HG03520 (cell line): ENCODE measurements around the gene ULK4.
"Not testable (repeated sequence)": the region's sequence is repeated elsewhere in the genome, so short reads cannot be mapped to it uniquely, and the experiment has no call there.

Experiments
- ATAC-seq: cut with Tn5 transposase; IDR thresholded peaks from one replicate; pipeline ENCODE4 v1.9.1; 2021; ENCODE audit warnings: mild to moderate bottlenecking, moderate library complexity; ENCODE audit not compliant: unreplicated experiment

Gene ULK4

DNA sequence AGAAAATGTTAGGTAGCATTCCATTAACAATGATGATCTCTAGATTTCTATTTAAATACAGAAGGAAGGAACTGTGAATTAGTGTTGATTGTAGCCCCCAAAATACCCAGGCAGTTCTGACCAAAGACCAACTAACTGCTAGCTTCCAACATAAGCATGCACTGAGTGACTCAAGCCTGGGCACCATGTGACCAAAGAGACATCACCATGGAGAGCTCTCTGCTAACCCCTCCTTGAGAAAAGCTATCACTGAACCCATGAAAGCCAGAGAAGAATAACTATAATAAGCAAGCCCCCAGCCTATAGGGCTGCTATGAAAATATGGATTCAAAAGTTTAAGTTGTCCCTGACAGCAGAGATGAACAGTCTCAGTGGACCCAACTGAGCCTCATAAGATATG, 310.2 kb downstream of the ULK4 start:
- no peak for ATAC-seq

DNA sequence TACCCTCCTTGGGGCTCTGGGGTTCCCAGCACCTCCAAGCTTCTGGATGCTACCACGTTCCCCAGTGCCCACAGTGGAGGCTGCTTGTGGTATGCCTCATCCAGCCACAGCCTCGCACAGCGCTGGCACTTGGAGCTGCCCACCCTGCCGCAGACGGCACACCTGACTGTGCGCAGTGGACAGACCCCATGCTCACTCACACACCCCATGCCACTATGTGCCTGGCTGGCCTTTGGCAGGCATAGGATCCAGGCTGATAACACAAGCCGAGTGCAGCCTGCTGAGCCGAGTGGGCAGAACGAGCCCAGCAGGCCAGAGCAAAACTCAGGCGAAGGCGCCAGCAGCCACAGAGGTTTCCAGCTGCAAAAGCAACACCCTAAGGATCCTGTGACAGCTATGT, 311.5 kb downstream of the ULK4 start:
- ATAC-seq = no peak

DNA sequence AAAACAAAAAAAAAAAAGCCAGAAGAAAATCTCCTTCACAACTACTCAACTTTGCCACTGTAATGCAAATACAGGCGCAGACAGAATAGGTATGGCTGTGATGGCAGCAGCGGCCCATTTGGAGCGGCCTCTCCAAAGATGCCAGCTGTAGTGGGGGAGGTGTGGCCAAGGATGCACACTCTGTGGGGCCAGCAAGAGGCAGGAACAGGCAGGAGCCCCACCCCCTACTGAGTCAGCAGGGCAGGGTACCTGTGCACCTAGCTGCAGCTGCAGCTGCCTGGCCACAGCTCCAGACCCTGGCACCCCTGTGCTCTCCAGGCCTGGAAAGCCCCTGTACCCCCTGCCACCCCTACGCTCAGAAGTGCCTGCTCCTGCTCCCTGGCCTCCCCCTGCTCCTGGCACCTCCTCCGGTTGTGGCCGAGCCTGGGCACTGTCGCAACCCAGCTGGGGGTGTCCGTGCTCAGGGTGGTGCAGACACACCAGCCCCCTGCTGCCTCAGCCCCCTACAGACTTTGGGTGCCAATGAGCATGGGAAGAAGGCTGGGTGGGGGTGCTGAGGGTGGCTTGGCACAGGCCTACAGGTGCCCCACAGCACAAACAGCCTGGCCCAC, 312.7 kb downstream of the ULK4 start:
- no peak for ATAC-seq

DNA sequence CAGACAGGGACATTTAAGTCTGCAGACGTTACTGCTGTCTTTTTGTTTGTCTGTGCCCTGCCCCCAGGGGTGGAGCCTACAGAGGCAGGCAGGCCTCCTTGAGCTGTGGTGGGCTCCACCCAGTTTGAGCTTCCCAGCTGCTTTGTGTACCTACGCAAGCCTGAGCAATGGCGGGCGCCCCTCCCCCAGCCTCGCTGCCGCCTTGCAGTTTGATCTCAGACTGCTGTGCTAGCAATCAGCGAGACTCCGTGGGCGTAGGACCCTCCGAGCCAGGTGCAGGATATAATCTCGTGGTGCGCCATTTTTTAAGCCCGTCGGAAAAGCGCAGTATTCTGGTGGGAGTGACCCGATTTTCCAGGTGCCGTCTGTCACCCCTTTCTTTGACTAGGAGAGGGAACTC, 314.2 kb downstream of the ULK4 start:
- ATAC-seq = not testable (repeated sequence)

DNA sequence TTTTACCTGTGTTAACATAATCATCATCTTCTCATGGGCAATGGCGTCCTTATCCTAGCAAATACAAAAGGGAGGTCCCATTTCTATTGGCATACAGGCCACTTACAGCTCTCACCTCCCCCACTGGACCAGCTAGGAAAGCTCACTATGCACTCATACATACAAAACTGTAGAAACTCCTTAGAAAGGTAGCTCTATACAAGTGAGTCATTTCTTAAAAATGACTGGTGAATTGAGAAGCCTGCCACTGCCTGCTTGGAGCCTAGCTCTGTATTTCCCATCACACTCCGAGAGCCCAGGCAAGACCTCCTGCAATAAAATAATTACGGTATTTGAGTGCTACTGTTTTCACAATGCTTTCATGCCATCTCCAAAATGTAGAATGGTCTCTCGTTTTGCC, 321.8 kb downstream of the ULK4 start:
- no peak for ATAC-seq

DNA sequence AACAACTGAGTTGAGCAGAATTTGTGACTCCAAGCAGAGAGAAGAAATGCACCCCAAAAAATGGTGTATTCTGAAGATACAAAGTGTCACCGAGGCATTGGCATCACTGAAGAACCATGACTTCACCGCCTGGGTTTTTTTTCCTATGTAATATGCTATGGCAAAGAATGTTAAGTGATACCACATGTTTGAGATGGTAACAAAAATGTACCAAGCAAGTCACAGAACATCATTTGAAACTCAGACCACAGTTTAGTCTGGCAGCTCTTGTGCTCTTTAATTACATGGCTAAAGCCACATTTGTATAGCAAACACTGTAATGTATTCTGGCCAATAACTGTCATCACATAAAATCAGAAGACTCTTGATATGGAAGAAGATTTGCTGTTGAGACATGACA, 323.5 kb downstream of the ULK4 start:
- ATAC-seq = no peak

DNA sequence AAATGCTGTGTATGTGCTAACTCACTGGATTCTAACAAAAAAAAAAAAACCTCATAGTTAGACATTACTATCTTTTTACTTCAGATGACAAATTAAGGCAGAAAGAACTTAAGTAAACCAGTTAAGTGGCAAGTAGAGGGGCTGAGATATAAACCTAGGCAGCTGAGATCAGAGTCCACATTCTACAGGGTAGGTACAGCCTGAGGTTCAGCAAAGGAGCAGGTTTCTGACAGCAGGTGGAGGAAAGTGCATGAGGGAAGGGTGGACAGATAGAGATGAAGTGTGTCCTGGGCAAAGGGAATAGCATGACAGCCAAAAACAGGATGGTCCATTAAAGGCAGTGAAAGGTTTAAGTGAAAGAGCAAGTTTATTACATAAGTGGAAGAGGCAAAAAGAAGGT, 329.2 kb downstream of the ULK4 start:
- no peak for ATAC-seq

DNA sequence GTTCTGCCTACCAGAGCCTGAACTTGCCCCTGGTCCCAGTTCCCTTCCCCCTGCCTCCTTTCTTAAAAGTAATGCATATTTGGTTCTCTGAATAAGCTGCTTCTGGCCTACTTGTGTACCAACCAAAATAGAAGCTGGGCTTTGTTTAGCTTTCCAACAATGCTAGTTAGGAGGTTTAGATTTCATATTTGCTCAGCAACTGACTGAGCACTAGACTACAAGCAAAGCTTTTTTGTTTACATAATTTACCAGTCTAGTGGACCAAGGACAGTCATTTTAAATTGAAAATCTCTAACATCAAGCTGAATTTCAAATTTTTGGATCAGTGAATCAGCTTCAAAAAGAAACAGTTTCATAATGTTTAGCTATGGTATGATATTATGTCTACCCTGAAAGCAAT, 331.2 kb downstream of the ULK4 start:
- ATAC-seq = no peak

DNA sequence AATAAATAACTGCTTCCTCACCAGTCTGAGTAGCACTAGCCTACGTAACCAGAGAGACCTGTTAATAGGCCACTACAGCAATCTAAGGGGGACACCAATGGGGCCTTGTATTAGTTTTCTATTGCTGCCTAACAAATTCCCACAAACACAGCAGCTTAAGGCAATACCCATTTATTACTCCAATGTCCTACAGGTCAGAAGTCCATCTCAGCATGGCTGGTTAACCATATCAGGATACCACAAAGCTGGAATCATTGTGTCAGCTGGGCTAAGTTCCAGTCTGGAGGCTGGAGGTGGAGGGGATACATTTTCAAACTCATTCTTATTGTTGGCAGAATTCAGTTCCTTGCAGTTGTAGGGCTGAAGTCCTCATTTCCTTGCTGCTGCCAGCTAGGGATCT, 331.9 kb downstream of the ULK4 start:
- no peak for ATAC-seq

DNA sequence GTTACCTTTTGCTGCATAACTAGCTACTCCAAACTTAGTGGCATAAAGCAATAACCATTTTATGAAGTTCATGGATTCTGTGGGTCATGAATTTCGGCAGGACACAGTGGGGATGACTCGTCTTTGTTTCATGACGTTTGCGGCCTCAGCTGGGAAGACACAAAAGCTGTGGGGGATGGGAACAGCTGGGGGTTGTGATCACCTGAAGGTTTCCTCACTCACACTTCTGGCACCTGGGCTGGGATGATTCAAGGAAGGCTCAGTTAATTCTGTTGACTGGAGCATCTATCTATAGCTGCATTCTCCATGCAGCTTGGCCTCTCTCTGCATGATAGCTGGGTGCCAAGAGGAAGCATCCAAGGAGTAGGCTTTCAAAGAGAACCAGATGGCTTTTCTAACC, 332.8 kb downstream of the ULK4 start:
- no peak for ATAC-seq

DNA sequence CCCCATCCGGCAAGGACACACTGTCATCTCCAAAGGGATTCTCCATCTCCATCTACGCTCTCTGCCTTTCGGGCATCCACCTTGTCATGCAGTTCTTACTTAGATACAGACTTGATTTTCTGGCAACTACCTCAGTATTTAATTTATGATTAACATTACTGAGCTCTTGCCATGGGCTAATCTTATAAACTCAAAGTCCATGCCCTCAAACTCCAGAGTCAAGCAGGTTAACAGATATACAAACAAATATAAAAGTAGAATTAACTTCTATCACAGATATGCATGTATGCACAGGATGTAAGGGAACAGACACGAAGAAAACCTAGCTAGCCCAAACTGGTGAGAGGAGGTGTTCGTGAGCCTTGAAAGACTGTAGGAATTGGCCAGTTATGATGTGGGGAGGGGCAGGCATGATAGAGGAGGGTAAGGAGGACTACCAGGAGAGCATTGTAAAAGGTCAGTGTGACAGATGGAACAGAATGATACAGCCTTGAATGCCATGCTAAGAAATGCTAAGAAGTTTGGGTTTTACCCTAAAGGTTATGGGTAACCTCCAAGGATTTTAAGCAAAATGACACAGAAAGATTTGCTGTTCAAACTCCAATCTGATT, 334.3 kb downstream of the ULK4 start:
- ATAC-seq = no peak

DNA sequence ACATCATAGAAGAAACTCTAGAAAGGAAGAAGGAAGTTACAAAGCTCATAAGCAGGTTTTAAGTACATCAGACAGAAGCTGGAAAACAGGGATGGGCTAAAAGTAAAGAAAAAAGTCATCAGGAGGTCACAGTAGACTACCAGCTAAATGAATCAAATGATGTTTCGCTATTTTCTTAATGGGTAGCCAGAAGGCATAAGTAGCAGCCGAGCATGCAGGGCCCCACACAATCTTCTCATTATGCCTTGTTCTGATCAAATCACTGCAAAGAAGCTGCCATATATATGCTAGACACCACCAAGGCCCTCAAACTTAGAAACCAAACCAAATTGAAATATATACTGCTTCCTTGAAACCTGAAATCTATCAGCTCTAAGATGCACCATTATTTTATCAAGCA, 349.1 kb downstream of the ULK4 start:
- ATAC-seq = no peak

DNA sequence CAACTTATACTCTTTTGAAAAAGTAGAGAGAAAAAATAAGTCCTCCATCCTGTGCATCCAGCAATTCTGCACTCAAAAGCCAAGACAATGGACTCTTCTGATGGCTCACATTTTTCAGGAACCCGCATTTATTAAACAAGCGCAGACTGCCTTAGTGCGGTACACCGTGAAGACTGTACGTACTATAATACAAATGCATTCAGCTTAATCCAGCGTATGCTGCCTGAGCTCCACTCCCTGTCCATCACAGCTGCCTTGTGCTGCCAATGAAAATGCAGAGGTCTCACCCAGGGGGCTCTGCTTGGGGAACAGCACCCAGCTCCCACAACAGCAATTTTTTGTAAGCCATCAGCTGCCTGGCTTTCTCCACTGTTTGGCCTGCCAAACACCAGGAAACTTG, 350.9 kb downstream of the ULK4 start:
- ATAC-seq = no peak

DNA sequence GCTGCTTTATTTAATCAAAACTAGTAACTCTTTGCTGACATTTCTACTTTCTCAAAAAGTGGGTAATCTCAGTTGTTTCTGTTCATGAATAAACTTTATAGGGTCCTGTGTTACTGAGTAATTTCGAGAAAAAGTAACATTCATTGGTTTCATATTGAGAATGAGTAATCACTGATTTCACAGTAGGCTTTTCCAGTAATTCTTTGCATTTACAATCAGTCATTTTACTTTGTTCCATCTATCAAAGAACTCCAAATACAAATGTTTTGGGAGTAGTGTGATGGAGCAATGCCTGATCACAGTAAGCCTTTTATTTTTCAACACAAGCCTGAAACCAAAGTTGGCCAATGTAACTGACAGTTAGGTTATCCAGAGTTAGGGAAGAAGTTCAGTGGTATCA, 353.6 kb downstream of the ULK4 start:
- no peak for ATAC-seq

DNA sequence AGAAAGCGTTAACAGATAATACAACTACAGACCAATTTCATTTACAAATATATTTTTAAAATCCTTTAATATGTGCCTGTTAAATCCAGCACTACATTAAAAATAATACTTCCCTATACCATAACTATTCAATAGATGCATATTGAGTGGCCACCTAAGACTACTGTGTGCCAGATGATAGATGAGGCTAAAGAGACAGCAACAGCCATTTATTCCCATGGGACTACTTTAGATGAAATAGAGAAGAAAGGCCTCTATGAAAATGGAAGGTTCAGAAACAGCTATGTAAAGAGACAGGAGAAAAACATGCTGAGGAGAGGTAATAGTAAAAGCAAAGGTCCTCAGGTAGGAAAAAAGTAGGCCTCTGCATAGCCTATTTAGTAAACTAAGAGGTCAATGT, 358.1 kb downstream of the ULK4 start:
- ATAC-seq = no peak

DNA sequence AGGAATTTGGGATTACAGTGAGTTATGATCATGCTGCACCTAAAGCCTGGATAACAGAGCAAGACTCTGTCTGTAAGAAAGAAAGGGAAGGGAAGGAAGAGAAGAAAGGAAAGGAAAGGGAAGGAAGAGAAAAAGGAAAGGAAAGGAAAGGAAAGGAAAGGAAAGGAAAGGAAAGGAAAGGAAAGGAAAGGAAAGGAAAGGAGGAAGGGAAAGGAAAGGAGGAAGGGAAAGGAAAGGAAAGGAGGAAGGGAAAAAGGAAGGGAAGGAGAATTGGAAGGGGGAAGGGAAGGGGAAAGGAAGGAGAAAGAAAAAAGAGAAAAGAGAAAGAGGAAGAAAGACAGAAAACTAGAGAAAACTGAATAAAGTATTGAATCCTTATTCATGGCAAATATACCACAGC, 359.8 kb downstream of the ULK4 start:
- ATAC-seq = no peak

DNA sequence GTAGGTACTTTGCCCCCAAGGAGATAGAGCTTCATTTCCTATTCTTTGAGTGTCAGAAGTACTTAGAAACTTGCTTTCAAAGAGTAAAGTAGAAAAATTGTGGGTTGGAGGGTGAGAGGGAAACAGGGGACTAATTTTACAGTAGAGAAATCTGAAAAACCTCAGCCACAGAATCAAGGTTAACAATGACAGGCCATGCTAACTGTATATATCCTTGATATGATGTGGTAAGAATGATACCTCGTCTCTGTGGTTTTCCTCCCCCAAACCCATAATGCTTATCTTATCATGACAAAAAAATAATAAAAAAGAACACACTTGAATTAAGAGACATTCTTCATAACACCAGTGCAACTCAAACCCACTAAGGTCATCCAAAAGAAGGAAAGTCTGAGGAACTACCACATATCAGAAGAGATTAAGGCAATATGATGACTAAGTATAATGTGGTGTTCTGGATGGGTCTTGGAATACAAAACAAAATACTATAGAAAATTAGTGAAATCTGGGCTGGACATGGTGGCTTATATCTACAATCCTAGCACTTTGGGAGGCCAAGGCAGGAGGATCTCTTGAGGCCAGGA, 360.4 kb downstream of the ULK4 start:
- no peak for ATAC-seq

DNA sequence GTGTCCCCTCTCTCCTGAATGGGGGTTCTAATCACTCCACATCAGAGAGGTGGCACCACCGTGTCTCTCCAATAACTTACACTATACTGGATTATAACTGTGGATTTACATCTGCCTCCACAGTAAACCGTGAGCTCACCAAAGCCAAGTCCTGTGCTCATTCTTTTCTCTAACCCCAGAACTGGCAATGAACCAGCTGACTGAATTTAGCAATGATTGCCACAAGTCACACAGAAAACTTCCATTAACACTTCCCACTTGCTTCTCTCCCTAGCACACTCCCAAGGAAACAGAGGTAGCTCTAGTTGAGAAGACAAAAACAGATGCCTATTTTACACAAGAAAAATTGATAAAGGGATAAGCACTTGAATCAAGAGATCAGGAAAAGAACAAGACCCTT, 361.3 kb downstream of the ULK4 start:
- ATAC-seq = no peak

DNA sequence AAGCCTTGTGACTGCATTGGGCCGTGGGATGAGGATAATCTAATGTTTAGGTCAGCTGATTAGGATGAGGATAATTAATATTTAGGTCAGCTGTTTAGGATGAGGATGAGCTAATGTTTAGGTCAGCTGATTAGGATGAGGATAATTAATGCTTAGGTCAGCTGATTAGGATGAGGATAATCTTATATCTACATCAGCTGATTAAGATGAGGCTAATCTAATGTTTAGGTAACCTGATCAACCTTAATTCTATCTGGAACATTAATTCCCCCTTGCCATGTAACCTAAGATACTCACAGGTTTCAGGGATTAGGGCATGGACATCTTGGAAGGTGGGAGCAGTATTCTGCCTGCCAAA, 362.8 kb downstream of the ULK4 start:
- no peak for ATAC-seq

DNA sequence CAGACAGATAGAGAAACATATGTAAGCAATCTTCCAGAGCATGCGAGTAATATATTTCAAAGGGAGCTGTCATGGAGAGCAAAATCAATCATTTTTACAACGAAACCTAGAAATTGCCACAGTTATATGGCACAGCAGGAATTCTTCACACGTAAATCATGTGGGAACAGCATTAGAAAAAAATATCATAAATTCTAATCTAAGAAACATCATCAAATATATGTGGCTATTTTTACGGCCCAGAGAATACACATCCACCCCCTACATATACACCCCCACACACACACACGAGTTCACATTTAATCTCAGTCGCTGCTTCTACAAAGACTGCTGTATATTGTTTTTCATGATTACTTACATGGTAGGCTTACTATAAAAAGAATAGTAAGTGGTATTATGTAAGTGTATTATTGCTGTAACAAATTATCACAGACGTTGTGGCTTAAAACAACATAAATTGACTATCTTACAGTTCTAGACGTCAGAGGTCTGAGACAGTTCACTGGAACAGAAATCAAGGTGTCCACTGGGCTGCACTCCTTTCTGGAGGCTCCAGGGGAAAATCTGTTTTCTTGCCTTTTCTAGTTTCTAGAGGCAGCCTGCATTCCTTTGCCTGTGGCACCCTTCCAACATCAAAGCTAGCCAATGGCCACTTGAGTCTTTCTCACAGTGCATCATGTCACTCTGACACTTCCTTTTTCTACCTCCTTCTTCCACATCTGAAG, 363.3 kb downstream of the ULK4 start:
- no peak for ATAC-seq

DNA sequence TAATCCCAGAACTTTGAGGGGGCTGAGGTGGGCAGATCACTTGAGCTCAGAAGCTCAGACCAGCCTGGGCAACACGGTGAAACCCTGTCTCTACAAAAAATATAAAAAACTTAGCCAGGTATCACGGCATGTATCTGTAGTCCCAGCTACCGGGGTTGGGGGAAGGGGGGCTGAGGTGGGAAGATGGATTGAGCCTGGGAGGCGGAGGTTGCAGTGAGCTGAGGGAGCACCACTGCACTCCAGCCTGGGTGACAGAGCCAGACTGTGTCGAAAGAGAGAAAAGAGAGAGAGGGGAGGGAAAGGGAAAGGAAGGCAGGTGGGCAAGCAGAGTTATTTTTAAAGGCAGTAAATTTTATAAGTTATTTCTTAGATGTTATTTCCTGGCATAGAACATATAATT, 368.1 kb downstream of the ULK4 start:
- ATAC-seq = no peak

DNA sequence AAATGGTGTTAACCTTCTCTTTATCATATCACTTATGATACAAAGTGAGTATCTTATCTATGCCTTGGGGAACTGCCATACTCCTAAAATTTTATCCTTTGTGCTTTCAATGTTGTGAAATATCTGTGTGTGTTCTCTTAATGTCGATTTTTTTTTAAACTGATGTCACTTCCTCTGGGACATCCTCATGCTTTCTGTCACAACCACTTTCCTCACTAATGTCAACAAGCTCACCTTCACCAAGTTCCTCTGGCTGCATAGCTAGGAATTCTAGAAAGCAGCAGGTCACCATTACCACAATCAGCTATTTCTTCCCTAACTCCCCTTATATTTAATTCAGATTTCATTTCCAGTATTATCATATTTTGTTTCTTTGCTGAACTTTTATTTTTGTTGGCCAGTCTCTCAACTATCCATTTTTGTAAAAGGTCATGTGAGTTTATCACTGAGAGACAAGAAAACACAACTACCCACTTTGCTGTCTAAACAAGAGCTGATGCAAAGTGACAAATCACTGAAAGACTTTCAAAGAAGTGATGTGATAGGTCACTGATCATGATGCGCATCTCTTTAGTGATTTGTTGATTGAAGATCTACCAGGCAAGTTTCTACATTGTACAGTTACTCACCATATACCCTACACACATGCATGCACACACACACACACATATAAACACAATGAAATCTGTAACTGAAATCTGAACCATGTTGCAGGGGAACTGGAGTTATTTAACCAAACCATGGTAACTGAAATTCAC, 369.0 kb downstream of the ULK4 start:
- no peak for ATAC-seq
